Astrocyte (in vitro differentiated cells and primary cell): ENCODE measurements around the gene OR2C3.

Experiments used
- CTCF ChIP-seq: IDR thresholded peaks from 2 replicates; pipeline ENCODE4 v1.5.1; 2011; ENCODE audit warnings: low read depth, mild to moderate bottlenecking, inconsistent platforms, low read length, moderate library complexity; ENCODE audit not compliant: insufficient read depth
- EZH2 ChIP-seq: IDR thresholded peaks from 2 replicates; pipeline ENCODE4 v1.6.1; 2012; ENCODE audit warnings: mild to moderate bottlenecking, low read length, inconsistent platforms; ENCODE audit not compliant: insufficient read depth

- TF ChIP-seq CTCF: no peak
- no peak for TF ChIP-seq EZH2
Observed at GRCh38 chr1:247548092-247548491, 11.9 kb upstream of the OR2C3 start.
